Cardiac muscle cell (in vitro differentiated cells and primary cell): ENCODE results near the gene MAD1L1. TPM values are rescaled to one million over a fixed set of nuclear protein-coding genes. Genes with fewer than 3 reads are reported as not detected.

Experiments used
- DNase-seq, 2 donors: peaks; one replicate each; pipeline versions ENCODE4 v3.0.0 to v3.0.0-alpha.2; 2010 to 2017; ENCODE audit warnings: low read depth in 1 of 2, low spot score in 1 of 2
- H3K27ac ChIP-seq: fragments of 200-600 bp; sonication (generic); 2 replicates; pipeline ENCODE4 v1.5.1; 2016
- H3K27me3 ChIP-seq: fragments of 200-600 bp; sonication (generic); 2 replicates; pipeline ENCODE4 v1.6.0; 2016; ENCODE audit warnings: control low read depth
- H3K36me3 ChIP-seq: fragments of 200-600 bp; sonication (generic); 2 replicates; pipeline ENCODE4 v1.5.1; 2016; ENCODE audit warnings: control low read depth
- H3K4me1 ChIP-seq: fragments of 200-600 bp; sonication (generic); 2 replicates; pipeline ENCODE4 v1.8.1; 2017; ENCODE audit warnings: low read depth, mild to moderate bottlenecking, mixed run types
- H3K4me3 ChIP-seq: fragments of 200-600 bp; sonication (generic); 2 replicates; pipeline ENCODE4 v1.5.1; 2016; ENCODE audit warnings: mild to moderate bottlenecking
- H3K9me3 ChIP-seq: fragments of 200-600 bp; sonication (generic); 2 replicates; pipeline ENCODE4 v1.5.1; 2017; ENCODE audit warnings: low read depth, mild to moderate bottlenecking, control low read depth
- CTCF ChIP-seq: IDR thresholded peaks from 2 replicates; pipeline ENCODE4 v1.5.1; 2012; ENCODE audit warnings: low read depth, mild to moderate bottlenecking, low read length
- polyA plus RNA-seq: library from polyadenylated mRNA; unstranded; fragments of >200 nt; fragmentation: Nextera tagmentation; extraction: Ambion mirVana; gene quantifications from 2 replicates; pipeline ENCODE4 v1.2.1, GENCODE V29; 2016
- total RNA-seq: library from RNA; depleted of rRNA; stranded (reverse); fragments of >200 nt; gene quantifications from 2 replicates; pipeline ENCODE4 v1.2.3, GENCODE V29; 2016

Gene MAD1L1
- total and polyA plus RNA-seq, 2 experiments from 2014 or later, result 38.3 to 56.2 TPM

DNA sequence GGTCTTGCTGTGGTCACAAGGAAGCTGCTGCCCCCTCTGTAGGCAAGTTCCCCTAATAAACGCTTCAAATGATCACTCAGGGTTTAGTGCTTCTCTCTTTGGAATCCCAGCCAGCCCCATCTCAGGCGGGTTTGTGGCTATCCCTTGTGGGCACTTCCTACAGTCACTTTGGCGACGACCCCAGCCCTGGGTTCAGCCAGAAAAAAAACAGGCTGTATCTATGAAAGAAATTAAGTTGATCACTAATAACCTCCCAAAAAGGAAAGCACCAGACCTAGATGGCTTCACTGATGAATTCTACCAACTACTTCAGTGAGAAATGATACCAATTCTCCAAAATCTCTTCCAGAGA lies 208.2 kb downstream of the MAD1L1 start:
- DNase-seq, result no peak
- H3K27me3 ChIP-seq, result no peaks in the 10 kb centered on the region
- no peak for TF ChIP-seq CTCF
- H3K4me3 ChIP-seq, result no peak overlapping the region
- no peaks in the 10 kb centered on the region for H3K9me3 ChIP-seq
- peaks cover 27% of the 10 kb centered on the region for H3K4me1 ChIP-seq
- H3K36me3 ChIP-seq, result no peaks in the 10 kb centered on the region
- no peak overlapping the region for H3K27ac ChIP-seq

- no peak for TF ChIP-seq CTCF
- Histone ChIP-seq H3K27ac (no peak overlapping the region), H3K36me3 (no peaks in the 10 kb centered on the region), H3K9me3 (no peaks in the 10 kb centered on the region), H3K27me3 (no peaks in the 10 kb centered on the region), H3K4me1 (peaks cover 32% of the 10 kb centered on the region), H3K4me3 (no peak overlapping the region)
- DNase-seq, result no peak
Observed at GRCh38 chr7:2023877-2024566, 208.7 kb downstream of the MAD1L1 start.

- TF ChIP-seq CTCF, result no peak
- DNase-seq, result no peak
- no peaks in the 10 kb centered on the region for H3K9me3 ChIP-seq
- peaks cover 34% of the 10 kb centered on the region for H3K4me1 ChIP-seq
- no peak overlapping the region for H3K4me3 ChIP-seq
- H3K36me3 ChIP-seq, result no peaks in the 10 kb centered on the region
- no peak overlapping the region for H3K27ac ChIP-seq
- no peaks in the 10 kb centered on the region for H3K27me3 ChIP-seq
Observed at GRCh38 chr7:2022737-2023250, 210.0 kb downstream of the MAD1L1 start.

- TF ChIP-seq CTCF, result no peak
- Histone ChIP-seq H3K36me3 (no peaks in the 10 kb centered on the region), H3K27ac (no peak overlapping the region), H3K9me3 (no peaks in the 10 kb centered on the region), H3K4me3 (no peak overlapping the region), H3K4me1 (peaks cover 26% of the 10 kb centered on the region), H3K27me3 (no peaks in the 10 kb centered on the region)
- DNase-seq, result no peak
Observed at GRCh38 chr7:2022021-2022409, 210.7 kb downstream of the MAD1L1 start.

DNA sequence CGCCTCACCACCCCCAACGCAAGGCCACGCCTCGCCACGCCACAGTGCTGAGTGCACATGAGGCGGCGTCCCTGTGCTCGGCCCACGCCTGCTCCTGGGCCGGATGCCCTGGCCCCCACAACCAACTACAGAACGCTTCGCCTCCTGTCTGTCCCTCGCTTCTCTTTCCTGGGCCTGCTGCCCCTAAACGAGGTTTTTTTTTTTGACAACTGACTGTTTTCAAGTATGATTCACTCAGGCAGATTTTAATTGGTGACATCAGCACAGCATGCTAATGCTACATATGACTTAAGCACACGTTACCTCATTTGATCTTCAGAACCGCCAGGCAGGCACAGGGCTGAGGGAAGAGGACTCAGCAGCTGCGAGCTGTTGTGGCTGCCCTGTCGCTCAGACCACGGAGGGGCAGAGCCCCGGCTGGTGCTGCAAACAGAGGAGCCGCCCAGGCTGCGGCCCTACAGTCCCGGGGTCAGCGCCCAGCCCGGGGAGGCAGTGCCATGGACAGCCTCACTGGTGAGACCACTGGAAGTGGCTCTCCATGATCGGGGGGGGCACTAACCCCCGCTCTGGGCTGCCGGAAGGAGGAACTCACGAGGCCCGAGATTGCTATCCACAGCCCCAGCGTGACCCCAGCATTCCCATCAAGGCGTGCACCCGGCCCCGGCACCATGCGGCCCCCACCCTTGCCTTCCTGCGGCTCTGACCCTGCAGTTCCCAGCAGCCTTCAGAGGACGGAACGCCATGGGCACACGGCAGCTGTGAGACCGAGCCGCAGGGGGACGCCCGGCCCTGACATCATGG lies 212.8 kb downstream of the MAD1L1 start:
- H3K36me3 ChIP-seq, result no peaks in the 10 kb centered on the region
- DNase-seq, result peak in 1 of 2 donors; percentile 86

More for the DNA sequence above, 212.8 kb downstream of the MAD1L1 start:
- Histone ChIP-seq H3K27ac (no peak overlapping the region), H3K4me1 (peaks cover 25% of the 10 kb centered on the region), H3K27me3 (no peaks in the 10 kb centered on the region), H3K4me3 (no peak overlapping the region), H3K9me3 (no peaks in the 10 kb centered on the region)
- TF ChIP-seq CTCF, result no peak
